Activated naive CD4-positive, alpha-beta T cell treated with anti-CD3 and anti-CD28 coated beads, Interleukin-2, amount 50 U/mL, for 16 hours (primary cell): ENCODE measurements around the gene GSTO1.

ENCODE experiments used
- DNase-seq: peaks from one replicate; pipeline ENCODE4 v3.0.0-alpha.2; 2020

Gene GSTO1

DNA sequence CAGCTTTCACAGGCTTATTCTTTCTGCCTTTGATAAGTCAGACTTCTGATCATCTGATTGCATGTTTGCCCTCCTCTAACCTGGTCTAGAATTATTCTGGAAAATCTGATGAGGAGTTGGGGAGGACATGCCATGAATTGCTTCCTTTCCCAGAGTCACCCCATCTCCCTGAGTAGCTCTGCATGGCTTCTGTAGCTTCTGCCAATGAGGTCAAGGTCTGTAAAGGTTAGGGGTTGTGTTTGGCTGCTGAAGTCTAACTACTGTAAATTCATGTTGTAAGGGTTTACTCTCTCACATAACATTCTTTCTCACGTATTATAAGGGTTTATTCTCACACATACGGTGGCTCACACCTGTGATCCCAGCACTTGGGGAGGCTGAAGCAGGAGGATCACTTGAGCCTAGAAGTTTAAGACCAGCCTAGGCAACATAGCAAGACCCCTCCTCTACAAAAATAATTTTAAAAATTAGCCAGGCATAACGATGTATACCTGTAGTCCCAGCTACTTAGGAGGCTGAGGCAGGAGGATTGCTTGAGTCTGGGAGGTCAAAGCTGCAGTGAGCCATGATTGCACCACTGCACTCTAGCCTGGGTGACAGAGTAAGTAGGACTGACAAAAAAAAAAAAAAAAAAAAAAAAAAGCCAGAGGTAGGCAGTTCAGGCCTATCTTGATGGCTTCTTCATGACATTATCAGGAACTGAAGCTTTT is 25.0 kb downstream of the GSTO1 start:
- DNase-seq, result no peak

DNA sequence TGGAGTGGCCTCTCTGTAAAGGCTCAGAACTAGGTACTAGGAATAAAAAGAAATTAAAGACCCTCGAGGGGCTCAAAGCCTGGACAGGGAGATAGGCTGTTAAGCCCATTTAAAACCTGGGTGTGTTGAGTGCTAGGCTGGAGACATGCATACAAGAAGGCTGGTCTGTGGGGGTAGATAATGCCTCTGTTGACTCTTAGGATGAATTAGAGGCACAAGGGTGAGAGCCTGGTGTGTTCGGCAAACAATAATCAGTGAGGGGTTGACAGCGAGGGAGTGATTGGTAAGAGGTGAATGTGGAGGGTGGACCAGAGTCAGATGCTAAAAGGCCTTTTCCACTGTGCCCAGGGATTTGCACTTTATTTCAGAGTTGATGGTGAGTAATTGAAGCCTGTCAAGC is 27.0 kb downstream of the GSTO1 start:
- no peak for DNase-seq

DNA sequence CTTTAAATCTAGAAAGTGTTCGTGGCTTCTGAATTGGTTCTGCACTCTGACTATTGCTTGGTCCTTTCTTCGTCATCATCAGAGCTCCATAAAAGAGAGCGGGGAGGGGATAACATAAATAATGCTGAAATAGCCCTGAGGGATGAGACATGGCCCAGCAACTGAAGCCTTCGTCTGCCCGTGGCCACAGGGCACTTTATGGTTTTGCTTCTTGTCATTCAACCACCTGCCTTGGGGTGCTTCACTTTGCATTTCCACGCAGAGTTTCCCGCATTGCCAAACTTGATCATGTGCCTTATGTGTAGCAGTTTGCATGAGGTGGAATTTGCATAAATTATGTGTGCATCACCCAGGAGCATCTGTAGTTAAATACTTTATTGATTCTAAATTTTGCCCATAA is 30.2 kb downstream of the GSTO1 start:
- DNase-seq, result no peak

DNA sequence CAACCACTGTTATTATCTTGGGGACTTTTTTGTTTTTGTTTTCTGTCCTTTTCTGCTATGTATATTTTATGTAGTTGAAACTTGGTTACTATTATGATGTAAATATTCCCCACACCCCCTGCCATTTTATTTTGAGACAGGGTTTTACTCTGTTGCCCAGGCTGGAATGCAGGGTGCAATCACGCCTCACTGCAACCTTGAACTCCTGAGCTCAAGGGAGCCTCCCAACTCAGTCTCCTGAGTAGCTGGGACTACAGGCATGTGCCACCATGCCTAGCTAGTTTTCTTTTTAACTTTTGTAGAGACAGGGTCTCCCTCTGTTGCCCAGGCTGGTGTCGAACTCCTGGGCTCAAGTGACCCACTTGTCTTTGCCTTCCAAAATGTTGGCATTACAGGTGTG is 32.2 kb downstream of the GSTO1 start:
- DNase-seq, result no peak

DNA sequence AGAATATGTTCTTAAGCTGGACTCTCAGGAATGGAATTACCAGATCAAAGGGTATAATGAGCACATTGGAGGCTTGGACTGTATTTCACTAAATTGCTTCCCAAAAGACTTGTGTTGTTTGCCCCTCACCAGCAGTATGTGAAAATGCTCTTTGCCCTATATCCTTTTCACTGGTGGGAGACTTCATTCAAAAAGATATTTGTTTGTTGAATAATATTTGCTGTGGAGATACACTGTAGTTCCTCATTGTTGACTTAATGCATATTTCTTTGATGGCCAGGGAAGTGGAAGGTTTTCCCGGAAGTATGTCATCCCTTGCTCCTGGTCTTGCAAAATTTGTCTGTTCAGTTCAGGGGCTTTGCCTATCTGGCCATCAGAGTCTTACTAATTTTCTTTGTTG is 33.7 kb downstream of the GSTO1 start:
- no peak for DNase-seq

DNA sequence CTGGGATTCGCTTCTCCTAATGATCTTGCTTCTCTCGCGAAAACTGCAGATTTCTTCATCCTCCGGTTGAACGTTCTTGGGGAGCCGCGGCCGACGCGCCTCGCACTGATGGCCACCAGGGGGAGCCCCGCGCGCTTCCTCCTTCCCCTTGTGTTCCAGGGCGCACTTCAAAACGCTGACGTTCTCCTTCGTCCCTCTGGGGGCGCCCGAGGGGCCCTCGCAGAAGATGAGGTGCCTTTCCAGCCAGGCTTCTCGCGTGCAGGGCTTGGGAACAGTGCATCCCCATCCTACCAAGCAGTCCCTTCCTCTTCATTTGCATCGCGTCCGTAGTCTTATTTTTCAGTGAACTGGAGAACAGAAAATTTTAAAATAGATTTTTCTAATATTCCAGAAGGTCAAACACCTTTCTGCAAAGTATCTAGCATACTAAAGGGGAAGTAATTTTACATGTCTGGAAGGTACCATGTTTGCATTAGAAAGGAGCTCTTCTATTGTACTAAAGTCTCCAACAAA is 36.8 kb downstream of the GSTO1 start:
- DNase-seq, result peak; percentile 86

DNA sequence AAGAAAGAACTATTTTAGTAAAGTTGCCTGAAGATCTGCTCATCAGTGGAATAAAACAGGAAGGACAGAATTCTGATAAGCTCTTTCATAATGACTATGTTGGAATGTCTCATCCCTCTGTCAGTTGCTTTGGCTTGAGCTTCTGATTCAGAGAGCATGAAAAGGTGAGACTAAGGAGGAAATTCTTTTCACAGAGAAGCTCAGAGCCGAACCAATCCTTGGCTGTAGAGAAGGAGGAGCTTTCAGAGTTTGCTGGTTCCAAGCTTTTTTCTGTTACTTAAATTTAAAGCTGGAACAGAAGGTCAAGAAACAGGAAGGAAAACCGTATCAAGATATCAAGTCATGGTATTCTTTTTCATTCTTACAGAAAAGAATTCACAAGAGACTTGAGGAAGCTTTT is 38.3 kb downstream of the GSTO1 start:
- DNase-seq, result no peak

DNA sequence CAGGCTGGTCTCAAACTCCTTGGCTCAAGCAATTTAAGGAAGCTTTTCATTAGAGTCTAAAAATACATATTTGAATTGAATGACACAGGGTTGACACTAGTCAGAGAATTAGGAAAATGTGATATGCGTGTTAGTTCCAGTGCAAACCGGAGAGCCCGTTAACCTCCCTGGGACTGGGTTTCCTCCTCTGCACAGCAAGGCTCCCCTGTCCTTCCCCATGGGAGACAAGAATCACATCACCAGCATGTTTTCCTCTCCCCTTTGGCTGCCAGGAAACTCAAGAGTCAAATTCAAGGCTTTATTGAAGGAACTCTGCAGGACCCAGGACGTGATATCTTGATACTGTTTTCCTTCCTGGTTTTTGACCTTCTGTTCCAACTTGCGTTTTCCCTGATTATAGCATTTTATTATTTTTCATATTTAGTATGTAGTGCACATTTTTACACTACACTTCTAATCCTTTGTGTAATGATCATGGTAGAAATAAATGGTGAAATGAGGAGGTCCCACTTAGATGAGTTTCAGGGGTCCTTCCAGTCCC is 39.2 kb downstream of the GSTO1 start:
- DNase-seq, result no peak

DNA sequence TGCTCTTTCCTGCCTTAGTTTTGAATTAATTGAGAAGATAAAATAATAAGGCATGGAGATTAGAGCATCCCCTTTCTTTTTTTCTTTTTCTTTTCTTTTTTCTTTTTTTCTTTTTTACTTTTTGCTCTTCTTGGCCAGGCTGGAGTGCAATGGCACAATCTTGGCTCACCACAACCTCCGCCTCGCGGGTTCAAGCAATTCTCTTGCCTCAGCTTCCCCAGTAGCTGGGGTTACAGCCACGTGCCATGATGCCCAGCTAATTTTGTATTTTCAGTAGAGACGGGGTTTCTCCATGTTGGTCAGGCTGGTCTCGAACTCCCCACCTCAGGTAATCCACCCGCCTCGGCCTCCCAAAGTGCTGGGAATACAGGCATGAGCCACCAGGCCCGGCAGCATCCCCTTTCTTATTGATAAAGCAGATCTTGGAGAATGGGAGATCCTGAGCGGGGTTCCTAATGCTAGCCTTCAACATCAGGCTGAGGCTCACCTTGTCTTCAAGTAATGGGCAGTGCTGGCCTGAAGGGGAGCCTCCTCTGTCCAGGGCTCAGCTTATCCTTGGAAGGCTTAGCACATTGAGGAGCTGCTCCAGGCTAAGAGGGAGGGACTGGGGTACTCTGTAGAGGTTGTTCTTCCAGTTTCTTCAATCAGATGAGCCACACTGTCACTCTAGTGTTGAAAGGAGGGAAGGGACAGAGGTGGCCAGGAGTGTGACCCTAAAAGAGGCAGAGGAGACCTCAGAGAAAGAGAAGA is 42.2 kb downstream of the GSTO1 start:
- no peak for DNase-seq

DNA sequence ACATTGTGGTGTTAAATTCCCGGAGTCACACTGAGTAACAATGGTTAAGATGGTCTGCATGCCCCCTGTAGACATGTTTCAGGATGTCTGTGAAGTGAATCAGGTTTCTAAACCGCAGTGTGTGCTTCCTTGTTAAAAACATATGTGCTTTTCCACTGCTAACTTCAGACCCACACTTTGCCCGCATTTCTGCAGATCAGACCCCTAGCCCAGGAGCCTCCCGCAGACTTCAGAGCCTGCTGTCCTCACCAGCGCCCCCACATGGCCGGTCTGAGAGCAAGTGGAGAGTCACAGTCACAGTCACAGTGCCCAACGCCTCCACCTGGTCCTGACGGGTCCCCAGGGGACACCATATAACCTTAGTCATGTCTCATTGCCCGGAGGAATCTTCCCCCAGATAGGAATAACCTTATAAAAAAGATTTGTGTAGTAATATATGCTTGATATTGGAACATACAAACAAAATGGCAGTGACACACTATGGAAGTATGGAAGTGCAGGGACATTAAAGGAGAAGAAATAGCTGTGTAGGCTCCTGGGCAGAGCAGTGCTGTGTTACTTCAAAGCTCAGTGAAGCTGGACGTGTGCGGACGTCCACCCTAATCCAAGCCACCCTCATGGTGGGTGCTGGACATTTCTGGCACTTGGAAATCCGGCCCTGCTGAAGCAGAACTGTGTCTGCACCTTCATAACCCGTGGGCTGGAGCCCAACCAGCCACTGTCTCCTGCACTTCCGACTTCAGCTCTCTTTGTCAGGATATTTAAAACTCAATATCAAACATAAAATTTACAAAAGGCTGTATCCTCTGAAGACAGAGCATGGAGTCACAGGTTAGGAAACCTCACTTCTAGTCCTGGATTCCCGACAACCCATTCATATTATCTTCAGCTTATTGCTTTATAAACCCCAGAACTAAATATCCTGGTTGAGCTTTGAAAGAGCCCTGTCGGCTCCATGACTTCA is 43.3 kb downstream of the GSTO1 start:
- DNase-seq, result peak; percentile 41

DNA sequence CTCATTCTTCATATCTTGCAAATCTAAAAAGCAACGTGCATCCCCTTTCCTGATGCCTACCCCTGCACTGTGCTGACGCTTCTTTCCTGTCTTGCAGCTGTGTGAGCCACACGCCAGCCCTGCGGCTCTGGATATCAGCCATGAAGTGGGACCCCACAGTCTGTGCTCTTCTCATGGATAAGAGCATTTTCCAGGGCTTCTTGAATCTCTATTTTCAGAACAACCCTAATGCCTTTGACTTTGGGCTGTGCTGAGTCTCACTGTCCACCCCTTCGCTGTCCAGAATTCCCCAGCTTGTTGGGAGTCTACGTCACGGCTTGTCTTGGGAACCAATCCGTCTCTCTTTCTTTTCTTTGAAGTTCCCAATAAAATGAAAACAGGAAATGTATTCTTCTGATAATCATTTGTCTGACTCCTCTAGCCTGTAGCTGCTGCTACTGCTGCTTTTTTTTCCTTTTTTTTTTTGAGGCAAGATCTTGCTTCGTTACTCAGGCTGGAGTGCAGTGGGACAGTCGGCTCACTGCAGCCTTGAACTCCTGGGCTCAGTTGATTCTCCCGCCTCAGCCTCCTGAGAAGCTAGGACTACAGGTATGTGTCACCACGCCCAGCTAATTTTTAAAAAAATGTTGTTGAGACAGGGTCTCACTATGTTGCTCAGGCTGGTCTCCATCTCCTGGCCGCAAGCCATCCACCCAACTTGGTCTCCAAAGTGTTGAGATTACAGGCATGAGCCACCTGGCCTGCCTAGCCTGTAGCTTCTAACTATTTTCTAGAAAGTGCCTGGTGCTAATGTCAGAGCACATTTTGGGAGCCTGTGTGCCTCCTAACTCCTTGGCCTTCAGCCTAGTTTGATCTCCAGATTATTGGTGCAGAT is 44.6 kb downstream of the GSTO1 start:
- no peak for DNase-seq

DNA sequence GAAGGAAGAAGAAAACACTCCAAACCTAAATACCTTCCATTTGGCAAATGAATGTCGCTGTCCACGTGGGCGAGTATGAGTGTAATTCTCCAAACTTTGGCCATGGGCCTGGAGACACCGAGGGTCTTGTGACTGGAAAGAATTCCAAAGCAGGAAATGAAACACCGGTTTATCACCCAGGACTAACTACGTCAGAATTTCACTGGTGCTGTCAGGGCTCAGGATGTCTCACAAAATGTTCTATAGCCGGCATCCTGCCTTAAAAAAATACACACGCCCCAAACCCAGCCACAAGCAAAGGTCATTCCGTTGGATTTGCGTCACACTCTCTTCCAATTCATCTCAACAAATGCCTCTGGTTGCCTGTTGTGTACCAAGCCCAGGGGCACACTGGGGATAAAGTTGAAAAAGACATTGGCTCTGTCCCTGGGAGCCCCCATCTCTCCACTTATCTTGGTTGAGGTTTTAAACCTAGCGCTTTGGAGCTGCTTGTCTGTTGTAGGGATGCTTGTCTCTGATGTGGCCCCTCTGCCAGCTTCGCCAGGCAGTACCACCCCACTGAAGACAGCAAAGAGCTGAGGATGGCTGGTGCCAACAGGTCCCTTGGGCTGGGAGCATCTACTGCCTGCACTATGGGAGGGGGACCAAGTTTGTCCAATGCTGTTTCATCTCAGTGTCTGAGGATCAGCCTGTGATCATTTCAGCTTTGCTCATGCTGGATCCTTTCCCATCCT is 45.5 kb downstream of the GSTO1 start:
- no peak for DNase-seq

DNA sequence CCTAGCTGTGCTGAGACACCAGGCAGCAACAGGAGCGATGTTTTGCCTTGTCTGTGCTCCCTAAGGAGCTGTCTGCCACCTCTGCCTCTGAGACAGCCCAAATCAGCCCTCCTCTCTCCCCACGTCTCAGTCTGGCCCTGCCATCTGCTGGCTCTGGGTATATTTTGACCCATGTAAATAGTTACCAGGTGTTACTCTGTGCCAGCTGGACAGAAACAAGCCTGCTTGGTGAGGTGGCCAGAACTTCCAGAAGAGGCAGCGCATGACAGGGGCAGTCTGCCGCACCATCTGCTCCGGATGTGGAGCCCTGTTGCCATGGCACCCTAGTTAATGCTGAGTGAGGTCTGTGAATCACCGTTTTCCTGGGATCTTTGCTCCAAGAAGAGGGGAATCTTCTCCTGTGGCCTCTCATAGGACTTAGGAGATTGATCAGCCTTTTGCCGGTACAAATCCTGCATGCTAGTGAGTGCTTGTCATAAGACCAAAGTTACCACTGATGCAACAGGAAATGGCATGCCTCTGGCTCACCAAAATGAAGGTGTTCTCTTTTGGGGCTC is 46.1 kb downstream of the GSTO1 start:
- DNase-seq, result no peak

DNA sequence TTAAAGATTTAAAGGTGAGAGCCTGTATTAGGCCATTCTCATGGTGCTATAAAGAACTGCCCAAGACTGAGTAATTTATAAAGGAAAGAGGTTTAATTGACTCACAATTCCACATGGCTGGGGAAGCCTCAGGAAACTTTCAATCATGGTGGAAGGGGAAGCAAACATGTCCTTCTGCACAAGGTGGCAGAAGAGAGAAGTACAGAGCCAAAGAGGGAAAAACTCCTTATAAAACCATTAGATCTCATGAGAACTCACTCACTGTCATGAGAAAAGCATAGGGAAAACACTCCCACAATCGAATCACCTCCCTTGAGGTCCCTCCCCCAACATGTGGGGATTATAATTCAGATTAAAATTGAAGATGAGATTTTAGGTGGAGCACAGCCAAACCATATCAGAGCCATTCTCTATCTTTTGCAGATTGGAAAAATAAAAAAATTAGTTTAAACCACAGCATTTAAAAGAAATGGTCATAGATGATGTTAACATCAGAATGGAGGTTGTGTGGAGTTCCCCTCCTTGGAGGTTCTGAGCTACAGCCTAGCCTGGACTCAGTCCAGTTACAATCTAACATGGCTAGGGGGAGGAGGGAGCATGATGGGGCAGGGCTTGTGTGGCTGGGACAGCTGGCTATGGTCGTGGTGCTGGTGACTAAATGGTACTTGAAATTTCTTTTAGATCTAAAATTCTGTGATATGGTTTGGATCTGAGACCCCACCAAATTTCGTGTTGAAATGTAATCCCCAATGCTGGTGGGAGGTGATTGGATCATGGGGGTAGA is 47.4 kb downstream of the GSTO1 start:
- no peak for DNase-seq

DNA sequence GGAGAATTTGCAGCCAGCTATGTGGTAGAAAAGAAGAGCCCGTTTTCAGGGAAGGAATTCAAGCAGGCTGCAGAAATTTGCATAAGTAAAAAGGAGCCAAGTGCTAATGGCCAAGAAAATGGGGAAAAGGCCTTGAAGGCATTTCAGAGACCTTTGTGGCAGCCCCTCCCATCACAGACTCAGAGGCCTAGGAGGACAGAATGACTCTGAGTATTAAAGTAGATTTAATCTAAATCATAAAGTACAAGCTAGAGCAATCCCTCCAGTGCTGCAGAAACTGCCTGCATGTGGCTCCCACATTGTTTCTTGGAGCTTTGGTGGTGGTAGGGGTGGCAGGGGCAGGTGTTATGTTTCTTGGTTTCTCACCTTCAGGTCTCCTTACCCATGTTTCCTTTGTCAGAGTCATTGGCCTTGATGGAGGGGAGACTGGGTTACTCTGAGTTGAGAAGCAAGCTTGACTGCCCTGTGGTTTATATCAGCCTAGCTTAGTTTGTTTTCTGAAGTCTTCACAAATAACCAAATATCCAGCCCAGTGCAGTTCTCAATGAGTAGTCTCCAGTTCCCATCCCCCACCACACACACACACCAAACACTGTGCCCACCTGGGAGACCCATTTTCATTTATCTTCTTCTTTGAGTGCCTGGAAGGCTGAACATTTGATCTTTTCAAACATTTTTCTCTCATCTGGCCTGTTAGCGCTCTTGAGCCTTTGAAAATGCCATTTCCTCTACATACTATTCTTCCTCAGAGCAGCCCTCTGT is 49.1 kb downstream of the GSTO1 start:
- no peak for DNase-seq

DNA sequence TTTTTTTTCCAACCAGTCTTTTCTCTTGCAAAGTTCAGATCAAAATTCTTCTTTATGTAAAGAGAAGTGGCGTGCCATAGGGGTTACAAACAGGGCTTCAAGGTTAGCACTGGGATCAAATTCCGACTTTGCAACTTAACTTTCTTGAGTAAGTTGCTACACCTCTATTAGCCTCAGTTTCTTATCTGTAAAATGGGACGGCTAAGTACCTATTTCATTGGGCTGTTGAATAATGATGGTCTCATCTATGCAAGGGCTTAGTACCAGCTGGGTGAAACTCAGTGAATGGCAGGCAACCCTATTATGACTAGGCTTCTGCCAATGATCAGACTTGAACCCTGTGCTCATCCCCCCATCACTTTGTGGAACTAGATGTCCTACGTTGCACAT is 49.7 kb downstream of the GSTO1 start:
- DNase-seq, result no peak

DNA sequence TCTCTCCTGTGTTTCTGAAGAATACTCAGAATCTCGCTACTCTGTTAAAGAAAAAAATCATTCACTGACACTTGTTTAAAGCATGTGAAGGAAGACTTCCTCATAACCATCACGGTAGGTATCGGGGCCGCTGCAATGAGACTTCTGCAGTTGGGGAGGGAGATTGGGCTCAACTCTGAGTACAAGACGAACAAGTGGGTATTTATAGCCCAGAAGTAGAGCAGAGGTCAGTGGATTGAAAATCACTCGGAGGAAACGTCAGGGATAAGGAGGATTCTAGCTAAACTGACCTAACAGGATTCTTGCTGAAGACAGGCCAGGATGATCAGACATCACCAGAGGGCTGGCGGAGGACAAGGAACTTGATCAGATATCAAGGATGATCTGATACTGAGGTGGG is 50.2 kb downstream of the GSTO1 start:
- DNase-seq, result no peak

DNA sequence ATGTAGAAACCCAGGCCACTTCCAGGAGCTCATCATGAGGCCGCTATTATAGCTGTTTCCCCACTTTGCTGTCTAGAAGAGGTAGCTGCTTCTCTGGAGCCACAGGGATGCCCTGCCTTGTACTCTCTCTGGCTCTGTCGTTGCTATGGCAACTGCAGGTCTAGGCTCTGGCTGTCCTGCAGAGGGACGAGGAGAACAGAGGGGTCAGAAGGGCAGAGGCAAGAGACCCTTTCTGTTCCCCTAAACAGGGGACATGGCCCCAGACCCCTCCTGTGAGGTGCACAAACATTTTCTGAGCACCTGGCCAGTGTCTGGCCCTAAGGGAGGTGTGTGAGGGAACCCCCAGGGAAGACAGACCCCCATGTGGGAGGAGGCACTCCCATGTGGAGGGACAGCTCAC is 52.2 kb downstream of the GSTO1 start:
- DNase-seq, result no peak
